Endometrial microvascular endothelial cells (primary cell): ENCODE data around the gene OGFOD2. TPM values are rescaled to one million over a fixed set of nuclear protein-coding genes. Genes with fewer than 3 reads are reported as not detected.

Experiments
- in situ Hi-C: cut with HindIII; loops from 2 replicates; pipeline ENCODE4 v1.10.0; 2017; ENCODE audit warnings: low sequenced_read_pairs, low pct_unique_long_range_greater_than_20kb; ENCODE audit errors: inconsistent ontology term
- total RNA-seq: library from RNA; depleted of rRNA; stranded (reverse); fragments of >200 nt; gene quantifications from one replicate; pipeline ENCODE4 v1.2.3, GENCODE V29; 2015; ENCODE audit errors: inconsistent ontology term

Gene OGFOD2
- total RNA-seq, 1 donor from 2014 or later: 14.7 TPM

- in situ Hi-C loops: no loop called here
These were observed 25.0 kb upstream of the OGFOD2 start for GRCh38 chr12:122949816-122950675.

- in situ Hi-C loops: no loop called here
These were observed 23.6 kb upstream of the OGFOD2 start for GRCh38 chr12:122951406-122951805.

GRCh38 chr12:122951979-122952892 lies 22.8 kb upstream of the OGFOD2 start:
- in situ Hi-C loops: no loop called here

- in situ Hi-C loops: no loop called here
These were observed 19.9 kb upstream of the OGFOD2 start for GRCh38 chr12:122955156-122955555.

- in situ Hi-C loops: no loop called here
These were observed 19.0 kb upstream of the OGFOD2 start for GRCh38 chr12:122956035-122956434.

GRCh38 chr12:122958198-122958888 lies 16.7 kb upstream of the OGFOD2 start:
- in situ Hi-C loops: no loop called here

GRCh38 chr12:122959566-122960192 lies 15.4 kb upstream of the OGFOD2 start:
- in situ Hi-C loops: no loop called here

GRCh38 chr12:122960193-122960569 lies 14.9 kb upstream of the OGFOD2 start:
- in situ Hi-C loops: no loop called here

GRCh38 chr12:122961531-122962329 lies 13.3 kb upstream of the OGFOD2 start:
- in situ Hi-C loops: no loop called here

- in situ Hi-C loops: no loop called here
These were observed 11.1 kb upstream of the OGFOD2 start for GRCh38 chr12:122963941-122964265.

- in situ Hi-C loops: no loop called here
These were observed 10.4 kb upstream of the OGFOD2 start for GRCh38 chr12:122964439-122965257.

- in situ Hi-C loops: no loop called here
These were observed 9.7 kb upstream of the OGFOD2 start for GRCh38 chr12:122965321-122965751.

GRCh38 chr12:122965851-122966742 lies 8.9 kb upstream of the OGFOD2 start, which contains the start of gene ABCB9:
Gene ABCB9, minus strand, starts transcription at chr12:122966463. Its CDS starts 6,228 bp downstream, at chr12:122960235.
- in situ Hi-C loops: no loop called here

- in situ Hi-C loops: no loop called here
These were observed 8.1 kb upstream of the OGFOD2 start for GRCh38 chr12:122966743-122967550.

GRCh38 chr12:122968104-122968503 lies 6.9 kb upstream of the OGFOD2 start:
- in situ Hi-C loops: no loop called here

- in situ Hi-C loops: no loop called here
These were observed 5.4 kb upstream of the OGFOD2 start for GRCh38 chr12:122969676-122970075.
